ENCODE results near the gene TRIM59. TPM values are rescaled to one million over a fixed set of nuclear protein-coding genes. Genes with fewer than 3 reads are reported as not detected.

The TRIM59 gene
- total RNA-seq, 2 donors from 2014 or later: 32.7 to 33.1 TPM

GRCh38 chr3:160473221-160473620 lies 23.6 kb upstream of the TRIM59 start:
- TF ChIP-seq CTCF (conservative IDR thresholded peaks at IDR 0.05): no peak
- Histone ChIP-seq H3K4me1 (ENCODE audit: control insufficient read depth, insufficient read depth, low read length) (no peaks in the 10 kb centered on the region), H3K9ac (ENCODE audit: extremely low read depth, low read length, poor library complexity, severe bottlenecking) (no peak overlapping the region), H3K27me3 (ENCODE audit: control insufficient read depth, insufficient read depth, low read length, poor library complexity, severe bottlenecking) (peaks cover 31% of the 10 kb centered on the region), H3K4me3 (ENCODE audit: low read length) (no peak overlapping the region), H3K27ac (ENCODE audit: low read depth, low read length) (no peak overlapping the region), H3K36me3 (ENCODE audit: control insufficient read depth, insufficient read depth, low read length) (no peaks in the 10 kb centered on the region), H3K9me3 (ENCODE audit: control insufficient read depth, low read length) (peaks cover 30% of the 10 kb centered on the region)
- Mint-ChIP-seq H3K27ac (no peak overlapping the region), H3K4me3 (no peak overlapping the region), H3K4me1 (peaks cover 6% of the 10 kb centered on the region), H3K27me3 (ENCODE audit: insufficient read depth) (peaks cover 12% of the 10 kb centered on the region), H3K9me3 (no peaks in the 10 kb centered on the region), H3K36me3 (ENCODE audit: low read depth) (no peaks in the 10 kb centered on the region)
- DNase-seq: no peak
- WGBS, 2 experiments (ENCODE audit: insufficient coverage in 1 of 2, insufficient read length in 1 of 2): 33 to 54% methylated on average over 1 of the region's 1 CpG

GRCh38 chr3:160472344-160472743 lies 22.8 kb upstream of the TRIM59 start:
- TF ChIP-seq CTCF (conservative IDR thresholded peaks at IDR 0.05): no peak
- Mint-ChIP-seq H3K4me1 (no peaks in the 10 kb centered on the region), H3K27me3 (ENCODE audit: insufficient read depth) (peaks cover 14% of the 10 kb centered on the region), H3K36me3 (ENCODE audit: low read depth) (no peaks in the 10 kb centered on the region), H3K9me3 (no peaks in the 10 kb centered on the region), H3K4me3 (no peak overlapping the region), H3K27ac (no peak overlapping the region)
- H3K9me3 ChIP-seq (ENCODE audit: control insufficient read depth, low read length): peaks cover 30% of the 10 kb centered on the region
- H3K36me3 ChIP-seq (ENCODE audit: control insufficient read depth, insufficient read depth, low read length): no peaks in the 10 kb centered on the region
- no peak overlapping the region for H3K27ac ChIP-seq (ENCODE audit: low read depth, low read length)
- H3K4me1 ChIP-seq (ENCODE audit: control insufficient read depth, insufficient read depth, low read length): no peaks in the 10 kb centered on the region
- H3K27me3 ChIP-seq (ENCODE audit: control insufficient read depth, insufficient read depth, low read length, poor library complexity, severe bottlenecking): peaks cover 31% of the 10 kb centered on the region
- DNase-seq: no peak
- no peak overlapping the region for H3K9ac ChIP-seq (ENCODE audit: extremely low read depth, low read length, poor library complexity, severe bottlenecking)
- H3K4me3 ChIP-seq (ENCODE audit: low read length): no peak overlapping the region
- WGBS, 2 experiments (ENCODE audit: insufficient coverage in 1 of 2, insufficient read length in 1 of 2): 61 to 80% methylated on average over 1 to 2 of the region's 2 CpGs

- Histone ChIP-seq H3K27me3 (ENCODE audit: control insufficient read depth, insufficient read depth, low read length, poor library complexity, severe bottlenecking) (peaks cover 32% of the 10 kb centered on the region), H3K9me3 (ENCODE audit: control insufficient read depth, low read length) (peaks cover 30% of the 10 kb centered on the region), H3K4me1 (ENCODE audit: control insufficient read depth, insufficient read depth, low read length) (no peaks in the 10 kb centered on the region), H3K36me3 (ENCODE audit: control insufficient read depth, insufficient read depth, low read length) (no peaks in the 10 kb centered on the region), H3K4me3 (ENCODE audit: low read length) (no peak overlapping the region), H3K9ac (ENCODE audit: extremely low read depth, low read length, poor library complexity, severe bottlenecking) (no peak overlapping the region), H3K27ac (ENCODE audit: low read depth, low read length) (no peak overlapping the region)
- no peaks in the 10 kb centered on the region for H3K36me3 Mint-ChIP-seq (ENCODE audit: low read depth)
- no peaks in the 10 kb centered on the region for H3K9me3 Mint-ChIP-seq
- TF ChIP-seq CTCF (conservative IDR thresholded peaks at IDR 0.05): no peak
- H3K27ac Mint-ChIP-seq: no peak overlapping the region
- WGBS, 2 experiments (ENCODE audit: insufficient coverage in 1 of 2, insufficient read length in 1 of 2): 72 to 85% methylated on average over 1 to 2 of the region's 2 CpGs
- no peak for DNase-seq
- H3K4me3 Mint-ChIP-seq: no peak overlapping the region
- H3K4me1 Mint-ChIP-seq: no peaks in the 10 kb centered on the region
- H3K27me3 Mint-ChIP-seq (ENCODE audit: insufficient read depth): peaks cover 14% of the 10 kb centered on the region
Observed at GRCh38 chr3:160471892-160472291, 22.3 kb upstream of the TRIM59 start.

All from endodermal cell (in vitro differentiated cells).